GM21529 (cell line): ENCODE data around the gene PCSK5.

ENCODE experiments used
- ATAC-seq: cut with Tn5 transposase; IDR thresholded peaks from one replicate; pipeline ENCODE4 v1.9.1; 2021; ENCODE audit not compliant: unreplicated experiment

Gene PCSK5

GRCh38 chr9:76176171-76176570, 285.7 kb downstream of the PCSK5 start:
- ATAC-seq, result no peak

- ATAC-seq, result no peak
Observed at GRCh38 chr9:76177931-76178330, 287.5 kb downstream of the PCSK5 start.

GRCh38 chr9:76180541-76180940, 290.1 kb downstream of the PCSK5 start:
- ATAC-seq, result no peak

GRCh38 chr9:76181020-76181641, 290.7 kb downstream of the PCSK5 start:
- no peak for ATAC-seq

- no peak for ATAC-seq
Observed at GRCh38 chr9:76181781-76182180, 291.3 kb downstream of the PCSK5 start.

- no peak for ATAC-seq
Observed at GRCh38 chr9:76185432-76185831, 295.0 kb downstream of the PCSK5 start.

- ATAC-seq, result no peak
Observed at GRCh38 chr9:76188286-76188685, 297.8 kb downstream of the PCSK5 start.

GRCh38 chr9:76188905-76189304, 298.4 kb downstream of the PCSK5 start:
- ATAC-seq, result no peak

- ATAC-seq, result no peak
Observed at GRCh38 chr9:76191493-76191892, 301.0 kb downstream of the PCSK5 start.

- ATAC-seq, result no peak
Observed at GRCh38 chr9:76192013-76192412, 301.5 kb downstream of the PCSK5 start.

GRCh38 chr9:76194896-76195295, 304.4 kb downstream of the PCSK5 start:
- no peak for ATAC-seq

GRCh38 chr9:76198336-76198735, 307.9 kb downstream of the PCSK5 start:
- ATAC-seq, result no peak

GRCh38 chr9:76200315-76200714, 309.8 kb downstream of the PCSK5 start:
- ATAC-seq, result no peak

- no peak for ATAC-seq
Observed at GRCh38 chr9:76200745-76201144, 310.3 kb downstream of the PCSK5 start.

- ATAC-seq, result no peak
Observed at GRCh38 chr9:76203373-76203772, 312.9 kb downstream of the PCSK5 start.

GRCh38 chr9:76206821-76207220, 316.3 kb downstream of the PCSK5 start:
- ATAC-seq, result no peak

- no peak for ATAC-seq
Observed at GRCh38 chr9:76213751-76214150, 323.3 kb downstream of the PCSK5 start.

GRCh38 chr9:76215066-76215465, 324.6 kb downstream of the PCSK5 start:
- no peak for ATAC-seq

- ATAC-seq, result no peak
Observed at GRCh38 chr9:76216161-76216649, 325.7 kb downstream of the PCSK5 start.

- no peak for ATAC-seq
Observed at GRCh38 chr9:76218117-76218885, 327.8 kb downstream of the PCSK5 start.

GRCh38 chr9:76218886-76219445, 328.5 kb downstream of the PCSK5 start:
- ATAC-seq, result no peak

- no peak for ATAC-seq
Observed at GRCh38 chr9:76219560-76220151, 329.2 kb downstream of the PCSK5 start.
